Measurements from ENCODE around the gene CNGA3.
"Not testable (repeated sequence)": the region's sequence is repeated elsewhere in the genome, so short reads cannot be mapped to it uniquely, and the experiment has no call there.

The CNGA3 gene

GRCh38 chr2:98309580-98309979, 36.7 kb upstream of the CNGA3 start:
- no peak overlapping the region for H3K9ac ChIP-seq
- H3K4me1 ChIP-seq = no peaks in the 10 kb centered on the region
- no peak overlapping the region for H3K4me3 ChIP-seq
- H3K27me3 ChIP-seq = no peaks in the 10 kb centered on the region
- H3K9me3 ChIP-seq = no peaks in the 10 kb centered on the region
- no peak for TF ChIP-seq Cebpa-rat (IDR thresholded peaks at IDR 0.05)
- H4K20me1 ChIP-seq = no peaks in the 10 kb centered on the region
- H3K27ac ChIP-seq = no peak overlapping the region
- H3K4me2 ChIP-seq = no peak overlapping the region
- no peaks in the 10 kb centered on the region for H3K36me3 ChIP-seq

GRCh38 chr2:98310010-98310409, 36.2 kb upstream of the CNGA3 start:
- no peaks in the 10 kb centered on the region for H4K20me1 ChIP-seq
- no peaks in the 10 kb centered on the region for H3K36me3 ChIP-seq
- no peak overlapping the region for H3K9ac ChIP-seq
- H3K9me3 ChIP-seq = no peaks in the 10 kb centered on the region
- no peak overlapping the region for H3K4me2 ChIP-seq
- no peaks in the 10 kb centered on the region for H3K27me3 ChIP-seq
- TF ChIP-seq Cebpa-rat (IDR thresholded peaks at IDR 0.05) = no peak
- H3K4me1 ChIP-seq = no peaks in the 10 kb centered on the region
- H3K4me3 ChIP-seq = no peak overlapping the region
- H3K27ac ChIP-seq = no peak overlapping the region

- Histone ChIP-seq H3K27me3 (no peaks in the 10 kb centered on the region), H3K9me3 (no peaks in the 10 kb centered on the region)
These were observed 35.2 kb upstream of the CNGA3 start for GRCh38 chr2:98311090-98311489.

GRCh38 chr2:98311771-98312545, 34.3 kb upstream of the CNGA3 start:
- no peaks in the 10 kb centered on the region for H3K9me3 ChIP-seq
- no peaks in the 10 kb centered on the region for H3K4me1 ChIP-seq

More at GRCh38 chr2:98311090-98311489, 35.2 kb upstream of the CNGA3 start:
- H4K20me1 ChIP-seq = no peaks in the 10 kb centered on the region
- no peaks in the 10 kb centered on the region for H3K36me3 ChIP-seq
- H3K4me3 ChIP-seq = no peak overlapping the region
- H3K4me1 ChIP-seq = no peaks in the 10 kb centered on the region
- TF ChIP-seq Cebpa-rat (IDR thresholded peaks at IDR 0.05) = no peak
- no peak overlapping the region for H3K27ac ChIP-seq
- no peak overlapping the region for H3K9ac ChIP-seq
- no peak overlapping the region for H3K4me2 ChIP-seq

GRCh38 chr2:98313492-98314250, 32.6 kb upstream of the CNGA3 start:
- H3K9me3 ChIP-seq = no peaks in the 10 kb centered on the region
- no peaks in the 10 kb centered on the region for H4K20me1 ChIP-seq
- no peak overlapping the region for H3K4me3 ChIP-seq
- H3K27ac ChIP-seq = no peak overlapping the region
- no peaks in the 10 kb centered on the region for H3K36me3 ChIP-seq
- H3K4me2 ChIP-seq = no peak overlapping the region
- H3K4me1 ChIP-seq = no peaks in the 10 kb centered on the region
- TF ChIP-seq Cebpa-rat (IDR thresholded peaks at IDR 0.05) = no peak
- H3K9ac ChIP-seq = no peak overlapping the region
- H3K27me3 ChIP-seq = no peaks in the 10 kb centered on the region

More at GRCh38 chr2:98311771-98312545, 34.3 kb upstream of the CNGA3 start:
- no peak for TF ChIP-seq Cebpa-rat (IDR thresholded peaks at IDR 0.05)
- no peak overlapping the region for H3K4me2 ChIP-seq
- H3K27me3 ChIP-seq = no peaks in the 10 kb centered on the region
- H3K4me3 ChIP-seq = no peak overlapping the region
- no peaks in the 10 kb centered on the region for H3K36me3 ChIP-seq
- H4K20me1 ChIP-seq = no peaks in the 10 kb centered on the region
- H3K9ac ChIP-seq = no peak overlapping the region
- no peak overlapping the region for H3K27ac ChIP-seq

GRCh38 chr2:98314251-98314650, 32.0 kb upstream of the CNGA3 start:
- H3K9me3 ChIP-seq = peaks cover under 1% of the 10 kb centered on the region; the same call in 1 of the 2 replicates
- H3K27ac ChIP-seq = no peak overlapping the region
- no peak for TF ChIP-seq Cebpa-rat (IDR thresholded peaks at IDR 0.05)
- no peaks in the 10 kb centered on the region for H3K36me3 ChIP-seq
- no peaks in the 10 kb centered on the region for H4K20me1 ChIP-seq
- no peak overlapping the region for H3K9ac ChIP-seq
- no peaks in the 10 kb centered on the region for H3K4me1 ChIP-seq
- no peaks in the 10 kb centered on the region for H3K27me3 ChIP-seq
- no peak overlapping the region for H3K4me3 ChIP-seq
- H3K4me2 ChIP-seq = no peak overlapping the region

- Histone ChIP-seq H3K36me3 (no peaks in the 10 kb centered on the region), H3K4me1 (no peaks in the 10 kb centered on the region), H3K4me3 (no peak overlapping the region), H4K20me1 (no peaks in the 10 kb centered on the region), H3K27ac (no peak overlapping the region), H3K27me3 (no peaks in the 10 kb centered on the region), H3K9me3 (peaks cover 18% of the 10 kb centered on the region), H3K4me2 (no peak overlapping the region), H3K9ac (no peak overlapping the region)
- no peak for TF ChIP-seq Cebpa-rat (IDR thresholded peaks at IDR 0.05)
These were observed 30.3 kb upstream of the CNGA3 start for GRCh38 chr2:98315957-98316356.

- Histone ChIP-seq H3K4me3 (no peak overlapping the region), H3K36me3 (no peaks in the 10 kb centered on the region), H3K4me2 (no peak overlapping the region), H3K9me3 (peaks cover 30% of the 10 kb centered on the region), H4K20me1 (no peaks in the 10 kb centered on the region), H3K27ac (no peak overlapping the region), H3K9ac (no peak overlapping the region), H3K4me1 (no peaks in the 10 kb centered on the region), H3K27me3 (no peaks in the 10 kb centered on the region)
- no peak for TF ChIP-seq Cebpa-rat (IDR thresholded peaks at IDR 0.05)
These were observed 29.0 kb upstream of the CNGA3 start for GRCh38 chr2:98317214-98317613.

GRCh38 chr2:98320171-98320570, 26.1 kb upstream of the CNGA3 start:
- not testable (repeated sequence) for H3K4me1 ChIP-seq, H3K36me3 ChIP-seq, H3K27ac ChIP-seq, H3K9ac ChIP-seq, H4K20me1 ChIP-seq, H3K27me3 ChIP-seq, H3K4me2 ChIP-seq, H3K4me3 ChIP-seq
- peaks cover 50% of the 10 kb centered on the region for H3K9me3 ChIP-seq

GRCh38 chr2:98324181-98324580, 22.1 kb upstream of the CNGA3 start:
- no peaks in the 10 kb centered on the region for H3K36me3 ChIP-seq
- no peak overlapping the region for H3K27ac ChIP-seq
- H4K20me1 ChIP-seq = no peaks in the 10 kb centered on the region
- H3K27me3 ChIP-seq = no peaks in the 10 kb centered on the region
- no peak overlapping the region for H3K9ac ChIP-seq
- TF ChIP-seq Cebpa-rat (IDR thresholded peaks at IDR 0.05) = no peak
- H3K9me3 ChIP-seq = peaks cover 50% of the 10 kb centered on the region
- H3K4me2 ChIP-seq = no peak overlapping the region
- H3K4me3 ChIP-seq = no peak overlapping the region
- no peaks in the 10 kb centered on the region for H3K4me1 ChIP-seq

Measured in BLaER1 (cell line).